HG03354 (cell line): ENCODE measurements around the gene DBP.
A peak's percentile ranks its signal among the peaks of the same experiment; 100 is the strongest.

Source experiments
- ATAC-seq: cut with Tn5 transposase; IDR thresholded peaks from one replicate; pipeline ENCODE4 v1.9.1; 2021; ENCODE audit warnings: mild to moderate bottlenecking; ENCODE audit not compliant: unreplicated experiment, poor library complexity, severe bottlenecking

DBP gene

DNA sequence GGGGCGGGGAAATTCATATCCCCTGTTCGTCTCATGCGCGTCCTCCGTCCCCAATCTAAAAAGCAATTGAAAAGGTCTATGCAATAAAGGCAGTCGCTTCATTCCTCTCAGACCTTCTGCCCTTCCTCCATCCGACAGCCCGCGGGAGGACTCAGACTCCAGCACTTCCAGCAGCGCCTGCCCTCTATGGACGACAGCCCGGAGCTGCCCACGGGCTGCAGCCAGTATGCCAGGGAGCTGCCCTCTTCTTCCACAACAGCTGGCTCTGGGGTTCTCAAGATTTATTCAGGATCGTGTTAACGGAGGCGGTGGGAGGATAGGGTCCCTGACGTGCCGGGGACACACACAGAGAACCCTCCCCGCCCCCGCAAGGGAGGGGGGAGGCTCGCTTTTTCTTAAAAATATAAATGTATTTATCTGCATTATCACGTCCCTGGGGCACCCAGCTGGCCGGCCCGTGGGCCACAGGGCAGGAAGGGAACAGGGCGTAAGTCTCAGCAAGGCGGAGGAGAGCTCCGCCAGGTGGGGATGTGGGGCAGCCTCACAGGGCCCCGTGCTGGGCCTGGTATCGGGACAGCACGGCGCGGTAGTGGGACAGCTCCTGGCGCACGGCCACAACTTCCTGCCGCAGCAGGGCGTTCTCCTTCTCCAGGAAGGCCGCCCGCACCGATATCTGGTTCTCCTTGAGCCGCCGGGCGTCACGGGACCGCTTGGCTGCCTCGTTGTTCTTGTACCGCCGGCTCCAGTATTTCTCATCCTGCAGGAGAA is 6.7 kb downstream of the DBP start:
- no peak for ATAC-seq

DNA sequence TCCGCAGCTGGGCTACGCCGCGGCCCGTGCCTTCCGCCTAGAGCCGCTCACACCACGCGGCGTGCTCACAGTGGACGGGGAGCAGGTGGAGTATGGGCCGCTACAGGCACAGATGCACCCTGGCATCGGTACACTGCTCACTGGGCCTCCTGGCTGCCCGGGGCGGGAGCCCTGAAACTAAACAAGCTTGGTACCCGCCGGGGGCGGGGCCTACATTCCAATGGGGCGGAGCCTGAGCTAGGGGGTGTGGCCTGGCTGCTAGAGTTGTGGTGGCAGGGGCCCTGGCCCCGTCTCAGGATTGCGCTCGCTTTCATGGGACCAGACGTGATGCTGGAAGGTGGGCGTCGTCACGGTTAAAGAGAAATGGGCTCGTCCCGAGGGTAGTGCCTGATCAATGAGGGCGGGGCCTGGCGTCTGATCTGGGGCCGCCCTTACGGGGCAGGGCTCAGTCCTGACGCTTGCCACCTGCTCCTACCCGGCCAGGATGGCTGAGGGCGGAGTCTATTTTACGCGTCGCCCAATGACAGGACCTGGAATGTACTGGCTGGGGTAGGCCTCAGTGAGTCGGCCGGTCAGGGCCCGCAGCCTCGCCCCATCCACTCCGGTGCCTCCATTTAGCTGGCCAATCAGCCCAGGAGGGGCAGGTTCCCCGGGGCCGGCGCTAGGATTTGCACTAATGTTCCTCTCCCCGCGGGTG is 7.4 kb downstream of the DBP start:
- no peak for ATAC-seq

DNA sequence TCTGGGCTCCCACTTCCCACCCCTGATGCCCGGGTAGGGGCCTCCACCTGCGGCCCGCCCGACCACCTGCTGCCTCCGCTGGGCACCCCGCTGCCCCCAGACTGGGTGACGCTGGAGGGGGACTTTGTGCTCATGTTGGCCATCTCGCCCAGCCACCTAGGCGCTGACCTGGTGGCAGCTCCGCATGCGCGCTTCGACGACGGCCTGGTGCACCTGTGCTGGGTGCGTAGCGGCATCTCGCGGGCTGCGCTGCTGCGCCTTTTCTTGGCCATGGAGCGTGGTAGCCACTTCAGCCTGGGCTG is 7.9 kb downstream of the DBP start:
- ATAC-seq = no peak

DNA sequence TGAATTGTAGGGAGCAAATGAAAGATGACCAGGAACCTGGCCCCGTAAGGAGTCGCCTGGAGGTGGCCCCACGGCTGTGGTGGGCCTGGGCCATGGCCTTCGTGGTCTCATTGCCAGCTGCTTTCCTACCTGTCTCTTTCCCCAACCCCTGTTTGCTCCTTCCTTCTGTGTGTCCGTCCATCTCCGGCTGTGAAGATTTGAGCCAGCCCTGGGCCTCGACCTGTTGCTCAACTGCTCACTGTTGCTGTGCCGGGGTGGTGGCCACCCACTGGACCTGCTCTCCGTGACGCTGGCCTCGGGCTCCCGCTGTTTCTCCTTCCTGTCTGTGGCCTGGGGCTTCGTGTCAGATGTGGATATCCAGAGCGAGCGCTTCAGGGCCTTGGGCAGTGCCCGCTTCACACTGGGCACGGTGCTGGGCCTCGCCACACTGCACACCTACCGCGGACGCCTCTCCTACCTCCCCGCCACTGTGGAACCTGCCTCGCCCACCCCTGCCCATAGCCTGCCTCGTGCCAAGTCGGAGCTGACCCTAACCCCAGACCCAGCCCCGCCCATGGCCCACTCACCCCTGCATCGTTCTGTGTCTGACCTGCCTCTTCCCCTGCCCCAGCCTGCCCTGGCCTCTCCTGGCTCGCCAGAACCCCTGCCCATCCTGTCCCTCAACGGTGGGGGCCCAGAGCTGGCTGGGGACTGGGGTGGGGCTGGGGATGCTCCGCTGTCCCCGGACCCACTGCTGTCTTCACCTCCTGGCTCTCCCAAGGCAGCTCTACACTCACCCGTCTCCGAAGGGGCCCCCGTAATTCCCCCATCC is 8.5 kb downstream of the DBP start:
- ATAC-seq = no peak

DNA sequence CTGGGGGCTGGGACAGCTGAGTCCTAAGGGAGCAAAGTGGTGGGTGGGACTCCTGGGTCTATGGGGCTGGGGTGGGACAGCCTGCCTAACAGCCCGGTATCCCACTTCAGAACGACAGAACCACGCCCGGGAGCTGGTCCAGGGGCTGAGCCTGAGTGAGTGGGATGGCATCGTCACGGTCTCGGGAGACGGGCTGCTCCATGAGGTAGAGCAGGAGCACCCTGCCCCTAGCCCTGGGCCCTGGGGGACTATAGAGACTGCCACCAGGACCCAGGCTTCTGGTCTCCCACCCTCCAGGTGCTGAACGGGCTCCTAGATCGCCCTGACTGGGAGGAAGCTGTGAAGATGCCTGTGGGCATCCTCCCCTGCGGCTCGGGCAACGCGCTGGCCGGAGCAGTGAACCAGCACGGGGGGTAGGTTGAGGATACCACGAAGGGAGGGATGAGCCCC is 9.3 kb downstream of the DBP start:
- no peak for ATAC-seq

DNA sequence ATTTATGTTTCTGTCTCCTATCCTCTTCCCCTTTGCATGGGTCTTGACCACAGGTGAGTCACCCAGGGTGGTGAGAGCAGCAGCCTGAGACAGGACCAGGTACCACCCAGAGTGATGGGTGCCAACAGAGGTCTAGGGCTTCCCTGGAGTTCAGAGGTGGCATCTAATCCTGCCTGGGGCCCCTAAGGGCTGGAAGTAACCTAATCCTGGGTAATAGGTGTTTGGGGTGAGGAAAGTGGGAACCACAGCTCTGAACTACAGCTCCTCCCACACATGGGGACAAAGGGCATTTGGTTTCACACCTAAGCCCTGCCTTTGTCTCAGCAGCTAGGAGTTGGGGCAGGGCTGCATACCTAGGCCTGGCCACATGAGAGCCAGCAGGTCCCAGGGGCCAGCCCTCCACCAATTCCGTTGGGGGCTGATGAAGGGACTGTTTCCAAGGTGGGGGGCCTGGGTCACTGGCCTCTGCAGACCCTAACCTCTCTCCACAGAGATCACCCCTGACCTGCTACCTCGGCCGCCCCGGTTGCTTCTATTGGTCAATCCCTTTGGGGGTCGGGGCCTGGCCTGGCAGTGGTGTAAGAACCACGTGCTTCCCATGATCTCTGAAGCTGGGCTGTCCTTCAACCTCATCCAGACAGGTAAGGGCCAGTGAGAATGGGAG is 9.8 kb downstream of the DBP start:
- ATAC-seq = no peak

DNA sequence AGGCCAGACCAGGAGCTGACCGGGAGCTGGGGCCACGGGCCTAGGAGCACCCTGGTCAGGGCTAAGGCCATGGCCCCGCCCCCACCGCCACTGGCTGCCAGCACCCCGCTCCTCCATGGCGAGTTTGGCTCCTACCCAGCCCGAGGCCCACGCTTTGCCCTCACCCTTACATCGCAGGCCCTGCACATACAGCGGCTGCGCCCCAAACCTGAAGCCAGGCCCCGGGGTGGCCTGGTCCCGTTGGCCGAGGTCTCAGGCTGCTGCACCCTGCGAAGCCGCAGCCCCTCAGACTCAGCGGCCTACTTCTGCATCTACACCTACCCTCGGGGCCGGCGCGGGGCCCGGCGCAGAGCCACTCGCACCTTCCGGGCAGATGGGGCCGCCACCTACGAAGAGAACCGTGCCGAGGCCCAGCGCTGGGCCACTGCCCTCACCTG is 11.3 kb downstream of the DBP start:
- ATAC-seq = no peak

DNA sequence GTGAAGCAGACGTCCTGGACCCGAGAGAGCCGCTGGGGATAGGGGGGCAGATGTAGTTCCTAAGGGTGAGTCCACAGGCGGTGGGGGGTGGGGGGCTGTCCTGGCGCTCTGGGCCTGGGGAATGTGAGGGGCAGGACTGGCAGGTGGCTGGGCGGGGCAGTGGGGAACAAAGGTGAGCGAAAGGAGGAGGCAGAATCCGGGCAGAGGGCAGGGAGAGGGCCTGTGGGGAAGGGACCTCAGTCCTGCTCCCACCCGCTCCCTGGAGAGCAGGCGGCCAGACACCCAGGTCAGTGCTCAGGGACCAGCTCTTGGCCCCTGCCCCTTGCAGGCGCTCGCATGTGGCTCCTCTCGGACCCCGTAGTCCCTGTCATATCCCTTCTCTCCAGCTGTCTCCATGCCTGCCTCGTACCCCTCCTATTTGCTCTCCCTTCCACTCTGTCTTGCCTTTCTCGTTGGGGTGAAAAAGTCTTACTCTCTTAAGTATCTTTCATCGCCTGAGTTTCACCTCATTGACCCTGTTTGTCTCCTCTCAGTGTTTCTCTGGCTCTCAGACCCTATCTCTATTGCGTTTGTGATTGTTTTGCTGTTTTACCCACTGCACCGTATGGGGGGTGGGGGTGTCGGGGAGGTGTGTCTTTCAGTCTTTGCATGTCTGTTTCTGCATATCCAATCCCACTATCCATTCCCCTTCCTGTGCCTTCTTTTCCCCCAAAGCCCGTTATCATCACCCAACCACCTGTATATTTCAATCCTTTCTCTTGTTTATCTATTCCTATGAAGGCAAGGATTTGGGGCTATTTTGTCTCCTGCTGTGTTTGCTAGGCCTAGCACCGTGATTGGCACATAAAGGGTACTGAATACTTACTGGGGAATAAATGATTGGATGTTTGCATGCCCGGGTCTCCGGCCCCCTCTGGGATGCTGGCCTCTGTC is 12.1 kb downstream of the DBP start:
- ATAC-seq = no peak

DNA sequence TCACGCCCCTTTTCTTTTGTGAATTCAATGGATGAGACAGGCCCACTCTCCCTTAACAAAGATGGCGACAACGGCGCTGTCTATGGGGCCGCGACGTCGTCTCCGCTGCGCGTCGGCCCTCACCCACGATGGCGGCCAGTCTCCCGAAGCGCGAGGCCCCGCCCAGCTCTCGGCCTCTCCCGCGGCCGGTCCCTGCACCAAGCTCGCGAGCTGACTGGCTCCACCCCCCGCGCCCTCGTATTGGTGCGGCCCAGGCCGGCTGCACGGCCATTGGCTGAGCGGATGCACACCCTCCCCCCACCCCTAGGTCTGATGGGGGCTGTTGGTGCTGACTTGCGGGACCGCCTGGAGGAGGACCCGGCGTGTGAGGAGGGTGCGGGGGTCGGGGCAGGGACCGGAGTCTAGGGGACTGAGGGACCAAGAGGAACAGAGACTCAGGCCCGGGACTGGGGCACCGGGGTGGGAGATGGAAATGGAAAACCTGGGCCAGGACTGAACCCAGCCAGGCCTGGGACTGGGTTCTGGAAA is 13.0 kb downstream of the DBP start:
- ATAC-seq = peak; percentile 70

DNA sequence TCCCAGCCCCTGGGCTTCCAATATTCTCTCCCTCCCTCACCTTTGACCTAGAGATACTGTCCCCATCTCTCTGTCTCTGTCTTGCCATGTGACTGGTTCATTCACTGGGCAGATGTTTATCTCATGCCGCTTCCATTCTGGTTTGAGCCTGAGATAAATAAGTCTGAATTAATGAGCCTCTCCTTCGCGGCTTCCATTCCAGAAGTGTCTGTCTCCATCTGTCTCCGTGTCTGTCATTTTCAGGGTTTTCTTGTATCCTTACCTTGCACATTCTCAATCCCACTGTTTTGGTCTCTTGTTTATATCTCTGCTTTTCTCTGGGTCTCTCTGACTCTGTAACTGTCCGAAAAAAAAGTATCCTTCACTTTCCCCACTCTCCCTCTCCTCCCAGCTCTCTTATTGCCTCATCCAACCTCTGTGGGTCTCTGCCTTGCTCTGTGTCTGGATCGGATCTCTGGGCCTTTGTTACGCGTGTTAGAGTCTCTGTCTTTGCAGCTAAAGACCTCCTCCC is 13.6 kb downstream of the DBP start:
- ATAC-seq = no peak

DNA sequence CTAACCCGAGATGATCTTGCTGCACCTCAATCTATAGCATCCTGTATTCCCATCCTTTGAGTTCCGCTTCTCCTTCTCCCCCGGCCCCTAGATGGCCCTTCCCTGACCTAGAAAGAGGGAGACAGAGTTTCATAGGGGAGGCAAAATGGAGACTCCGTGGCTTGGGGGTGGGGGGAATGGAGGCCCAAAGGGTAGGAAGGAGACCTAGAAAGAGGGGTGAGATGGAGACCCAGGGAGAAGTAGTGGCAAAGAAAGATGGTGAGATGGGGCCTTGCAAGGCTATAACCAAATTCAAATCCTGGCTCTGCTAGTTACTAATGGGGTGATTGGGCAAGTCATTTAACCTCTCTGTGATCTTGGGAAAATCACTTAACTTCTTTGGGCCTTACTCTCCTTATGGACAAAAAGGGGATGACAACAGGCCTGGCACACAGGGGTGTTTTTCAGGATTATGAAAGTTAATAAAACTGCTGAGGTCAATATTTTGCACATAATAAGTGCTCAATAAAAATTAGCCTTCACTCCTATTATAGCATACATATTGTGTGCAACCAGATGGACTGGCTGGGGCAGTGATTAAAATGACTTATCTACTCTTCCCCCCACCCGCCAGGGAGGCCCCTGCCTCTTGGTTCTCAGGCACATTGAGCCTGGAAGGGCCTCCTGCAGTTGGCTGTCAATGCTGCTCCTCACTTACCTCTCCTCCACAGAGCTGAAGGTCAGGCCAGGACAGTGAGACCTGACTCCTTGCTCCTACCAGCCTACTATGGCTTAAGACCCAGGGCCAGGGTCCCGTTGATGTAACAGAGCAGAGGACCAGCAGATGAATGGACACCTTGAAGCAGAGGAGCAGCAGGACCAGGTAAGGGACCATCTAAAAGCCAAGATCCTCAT is 17.2 kb downstream of the DBP start:
- ATAC-seq = no peak

DNA sequence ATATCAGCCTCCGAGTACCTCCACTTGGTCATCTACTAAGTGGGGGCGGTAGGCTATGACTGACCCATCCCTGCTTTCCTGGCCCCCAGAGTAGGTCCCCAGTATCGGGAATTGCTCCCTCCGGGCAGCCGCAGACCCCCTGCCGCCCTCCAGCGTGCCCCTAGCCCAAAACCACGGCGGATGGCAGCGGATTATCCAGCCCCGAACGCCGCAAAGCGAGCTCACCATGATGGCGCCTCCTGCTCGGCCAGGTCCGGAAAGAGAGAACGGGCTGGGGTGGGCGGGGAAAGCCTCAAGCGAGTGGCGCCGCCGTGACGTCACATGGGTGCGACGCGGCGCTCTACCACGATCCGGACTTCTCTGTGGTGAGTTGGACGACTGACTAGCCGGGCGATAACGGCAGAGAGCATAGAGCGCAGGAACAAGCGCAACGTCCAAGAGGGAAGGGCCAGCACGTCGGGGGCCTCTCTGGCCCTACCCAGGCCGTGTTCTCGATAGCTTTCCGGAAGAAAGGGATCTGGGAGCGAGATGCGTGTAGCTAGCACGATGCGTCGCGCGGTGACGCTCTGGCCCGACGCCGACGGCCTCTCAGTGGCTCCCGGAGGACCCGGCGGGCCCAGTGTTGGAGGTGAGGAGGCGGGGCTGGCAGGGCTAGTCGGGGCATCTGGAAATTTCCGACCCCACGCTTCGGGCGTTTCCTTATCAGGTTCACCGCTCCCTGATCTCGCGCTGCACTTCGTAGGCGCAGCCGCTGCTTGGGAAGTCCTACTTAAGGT is 18.1 kb downstream of the DBP start, which contains the start of the genes RPL18 and SPHK2:
RPL18 (minus strand) TSS at position 263 of the 776 bp plus-strand sequence; CDS start at position 228, 35 bp downstream.
SPHK2 (plus strand) TSS at position 591 of the 776 bp plus-strand sequence. CDS start 1,009 bp downstream, outside the sequence.
- ATAC-seq = peak; percentile 84

DNA sequence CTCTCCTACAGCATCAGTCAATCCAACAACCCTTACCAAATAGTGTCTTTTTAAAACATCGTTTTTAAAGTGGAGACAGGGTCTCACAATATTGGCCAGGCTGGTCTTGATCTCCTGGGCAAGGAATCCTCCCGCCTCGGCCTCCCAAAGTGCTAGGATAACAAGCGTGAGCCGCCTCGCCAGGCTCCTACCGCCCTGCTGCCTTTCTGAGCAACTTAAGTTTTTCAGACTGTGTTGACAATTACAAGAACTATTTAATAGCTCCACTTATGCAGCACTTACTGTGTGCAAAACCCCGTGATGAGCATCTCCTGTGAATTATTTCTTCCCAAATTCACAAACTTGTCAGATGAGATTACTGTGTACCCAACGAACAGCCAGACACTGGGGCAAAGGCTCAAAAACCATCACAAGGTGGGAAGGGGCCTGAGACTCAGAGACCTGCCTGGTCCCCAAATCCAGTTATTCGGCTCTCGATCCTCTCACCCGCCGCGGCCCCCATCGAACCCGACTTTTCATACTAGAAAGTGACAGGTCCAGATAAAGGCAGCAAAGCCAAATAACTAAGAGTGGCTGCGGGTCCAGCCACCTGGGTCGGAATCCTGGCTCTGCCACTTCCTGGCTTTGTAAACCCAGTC is 18.8 kb downstream of the DBP start:
- no peak for ATAC-seq

DNA sequence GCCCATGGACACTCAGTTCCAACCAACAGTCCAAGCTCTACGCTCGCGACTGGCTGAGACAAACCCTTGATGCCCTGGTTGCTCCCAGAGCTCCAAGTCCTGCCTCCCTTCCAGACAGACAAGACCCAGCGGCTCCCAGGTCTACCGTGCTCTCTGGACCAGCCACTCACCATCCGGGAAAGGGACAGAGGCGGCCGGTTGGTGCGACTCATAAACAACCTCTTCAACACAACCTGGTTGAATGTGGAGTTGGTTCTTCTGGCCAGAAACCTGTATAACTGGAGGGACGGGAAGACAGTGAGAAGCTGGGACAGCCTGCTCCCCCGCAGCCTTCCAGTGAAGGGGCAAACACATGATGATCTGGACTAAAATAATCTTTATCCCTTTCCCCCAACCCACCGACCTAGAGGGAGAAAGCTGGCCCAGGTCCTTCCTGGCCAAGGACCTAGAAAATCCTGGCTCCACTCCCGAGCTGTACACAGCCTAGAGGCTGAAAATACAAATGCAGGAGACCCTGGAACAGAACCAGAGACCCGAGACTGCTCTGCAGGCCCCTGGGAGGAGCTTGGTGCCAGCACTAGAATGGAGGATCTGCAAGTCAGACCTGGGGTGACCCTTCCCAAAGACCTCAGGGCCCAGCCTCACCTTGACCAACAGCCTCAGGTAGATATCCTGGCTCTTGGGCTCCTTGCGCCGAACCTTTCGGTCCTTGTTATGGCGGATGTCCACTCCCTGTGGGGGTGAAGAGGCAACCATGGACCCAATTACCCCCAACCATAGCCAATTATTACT is 19.8 kb downstream of the DBP start:
- ATAC-seq = no peak

DNA sequence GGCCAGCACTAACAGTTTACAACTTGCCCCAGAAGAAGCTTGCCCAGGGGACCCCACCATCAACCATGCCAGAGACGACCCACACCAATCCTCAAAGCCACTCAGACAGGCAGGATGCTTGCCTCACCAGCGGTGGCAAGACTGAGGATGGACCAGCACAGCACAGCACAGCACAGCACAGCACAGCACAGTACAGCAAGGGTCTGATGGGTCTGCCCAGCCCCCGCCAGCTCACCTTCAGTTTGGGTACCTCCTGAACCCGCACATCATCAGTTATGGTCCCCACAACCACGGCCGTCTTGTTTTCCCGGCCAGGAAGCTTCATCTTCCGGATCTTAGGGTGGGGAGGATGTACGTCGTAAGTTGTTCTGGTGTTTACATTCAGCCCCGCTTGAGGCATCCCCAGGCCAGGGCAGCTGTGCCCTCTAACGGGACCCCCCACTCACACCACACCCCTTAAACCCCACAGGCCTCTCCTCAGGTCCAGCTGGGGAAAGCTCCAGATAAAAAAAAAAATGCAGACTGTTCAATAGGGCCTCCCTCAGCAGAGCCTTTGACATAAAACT is 20.6 kb downstream of the DBP start:
- ATAC-seq = no peak
